Keratinocyte (primary cell): Measurements from ENCODE around the gene WDR7. TPM values are rescaled to one million over a fixed set of nuclear protein-coding genes. Genes with fewer than 3 reads are reported as not detected.

Source experiments
- DNase-seq: peaks from one replicate; pipeline ENCODE4 v3.0.0-alpha.2; 2011; ENCODE audit warnings: low read depth, missing footprints, low spot score
- FAIRE-seq: peaks from 2 replicates; lab custom pipeline; 2011; peaks lifted over from hg19 to GRCh38; lab: Jason Lieb, UNC
- H2AFZ ChIP-seq: 2 replicates; pipeline ENCODE4 v1.6.0; 2012; ENCODE audit warnings: low read length, control low read depth, inconsistent platforms; ENCODE audit not compliant: control insufficient read depth
- H3K27ac ChIP-seq: 2 replicates; pipeline ENCODE4 v1.5.1; 2011; ENCODE audit warnings: low read length; ENCODE audit not compliant: control insufficient read depth, insufficient read depth
- H3K27me3 ChIP-seq: 3 replicates; pipeline ENCODE4 v1.6.0; 2011; ENCODE audit warnings: low read length; ENCODE audit not compliant: control insufficient read depth, insufficient read depth; ENCODE audit errors: extremely low read depth
- H3K36me3 ChIP-seq, 2 experiments: 2 replicates in 1 of 2; 3 replicates in 1 of 2; pipeline ENCODE4 v1.5.1; 2011; ENCODE audit warnings: low read length in 2 of 2, mild to moderate bottlenecking in 1 of 2; ENCODE audit not compliant: control insufficient read depth in 2 of 2, insufficient read depth in 2 of 2; ENCODE audit errors: extremely low read depth in 1 of 2
- H3K4me1 ChIP-seq: 3 replicates; pipeline ENCODE4 v1.5.1; 2011; ENCODE audit warnings: low read length; ENCODE audit not compliant: control insufficient read depth, insufficient read depth; ENCODE audit errors: extremely low read depth
- H3K4me2 ChIP-seq: 3 replicates; pipeline ENCODE4 v1.6.0; 2011; ENCODE audit warnings: low read depth, low read length; ENCODE audit not compliant: control insufficient read depth, insufficient read depth; ENCODE audit errors: extremely low read depth
- H3K4me3 ChIP-seq, 3 experiments: fragments of 200-600 bp in 1 of 3; sonication (generic) in 1 of 3; 2 replicates in 2 of 3; 3 replicates in 1 of 3; pipeline ENCODE4 v1.5.1; 2011 to 2016; ENCODE audit warnings: low read length in 3 of 3, mild to moderate bottlenecking in 3 of 3, control low read depth in 2 of 3, inconsistent platforms in 1 of 3, low read depth in 1 of 3, mixed read lengths in 1 of 3, mixed run types in 1 of 3, moderate library complexity in 1 of 3; ENCODE audit not compliant: control insufficient read depth in 2 of 3, insufficient read depth in 2 of 3; ENCODE audit errors: extremely low read depth in 1 of 3
- H3K79me2 ChIP-seq: 2 replicates; pipeline ENCODE4 v1.6.0; 2012; ENCODE audit warnings: low read length; ENCODE audit not compliant: control insufficient read depth, insufficient read depth
- H3K9ac ChIP-seq: 3 replicates; pipeline ENCODE4 v1.6.0; 2011; ENCODE audit warnings: low read length; ENCODE audit not compliant: control insufficient read depth, insufficient read depth; ENCODE audit errors: extremely low read depth
- H3K9me1 ChIP-seq: 3 replicates; pipeline ENCODE4 v1.6.0; 2011; ENCODE audit warnings: low read length; ENCODE audit not compliant: control insufficient read depth, insufficient read depth; ENCODE audit errors: extremely low read depth
- H3K9me3 ChIP-seq: 2 replicates; pipeline ENCODE4 v1.5.1; 2012; ENCODE audit warnings: low read depth, low read length; ENCODE audit not compliant: control insufficient read depth
- H4K20me1 ChIP-seq: 3 replicates; pipeline ENCODE4 v1.6.0; 2011; ENCODE audit warnings: low read length; ENCODE audit not compliant: control insufficient read depth, insufficient read depth; ENCODE audit errors: extremely low read depth
- EZH2 ChIP-seq: IDR thresholded peaks from one replicate; pipeline ENCODE4 v1.6.1; 2012; ENCODE audit warnings: inconsistent platforms, mild to moderate bottlenecking, low read length, moderate library complexity
- dilution Hi-C: fragments of 300-500 bp; cut with MboI; formaldehyde crosslinking; loops from one replicate; pipeline ENCODE4 v1.7.0; 2020; ENCODE audit warnings: low sequenced_read_pairs; ENCODE audit not compliant: extremely low pct_ligation_motif_present
- polyA plus RNA-seq, 5 experiments: library from polyadenylated mRNA; depleted of rRNA in 3 of 5; stranded (reverse) in 3 of 5; stranded (forward) in 1 of 5; unstranded in 1 of 5; fragments of >200 nt; gene quantifications; 1 replicate in 1 of 5; 2 replicates in 3 of 5; 3 replicates in 1 of 5; pipeline versions ENCODE4 v1.2.1 to v1.2.3, GENCODE V29; 2011 to 2012; ENCODE audit warnings: missing spikeins in 2 of 5, low read depth in 1 of 5, low replicate concordance in 1 of 5
- TF ChIP-seq, protein P1 (sequence below), 3 experiments: IDR thresholded peaks in 1 of 3; conservative IDR thresholded peaks in 1 of 3; optimal IDR thresholded peaks in 1 of 3; 2 replicates in 2 of 3; 3 replicates in 1 of 3; pipeline versions ENCODE3 to v1.5.1; 2011; ENCODE audit warnings: low read length in 3 of 3, mild to moderate bottlenecking in 3 of 3, moderate library complexity in 2 of 3, control low read depth in 1 of 3, inconsistent platforms in 1 of 3; ENCODE audit not compliant: insufficient read depth in 2 of 3; ENCODE audit errors: extremely low read depth in 1 of 3

The WDR7 gene
- polyA plus RNA-seq, 1 donor (not counting 4 experiments of a cell fraction or from before 2014, with no cell fraction given): 6.9 TPM

- no peak for DNase-seq
- no peaks in the 10 kb centered on the region for H3K9me1 ChIP-seq
- H3K9me3 ChIP-seq: no peaks in the 10 kb centered on the region
- TF ChIP-seq EZH2: no peak
- TF ChIP-seq, protein P1, sequence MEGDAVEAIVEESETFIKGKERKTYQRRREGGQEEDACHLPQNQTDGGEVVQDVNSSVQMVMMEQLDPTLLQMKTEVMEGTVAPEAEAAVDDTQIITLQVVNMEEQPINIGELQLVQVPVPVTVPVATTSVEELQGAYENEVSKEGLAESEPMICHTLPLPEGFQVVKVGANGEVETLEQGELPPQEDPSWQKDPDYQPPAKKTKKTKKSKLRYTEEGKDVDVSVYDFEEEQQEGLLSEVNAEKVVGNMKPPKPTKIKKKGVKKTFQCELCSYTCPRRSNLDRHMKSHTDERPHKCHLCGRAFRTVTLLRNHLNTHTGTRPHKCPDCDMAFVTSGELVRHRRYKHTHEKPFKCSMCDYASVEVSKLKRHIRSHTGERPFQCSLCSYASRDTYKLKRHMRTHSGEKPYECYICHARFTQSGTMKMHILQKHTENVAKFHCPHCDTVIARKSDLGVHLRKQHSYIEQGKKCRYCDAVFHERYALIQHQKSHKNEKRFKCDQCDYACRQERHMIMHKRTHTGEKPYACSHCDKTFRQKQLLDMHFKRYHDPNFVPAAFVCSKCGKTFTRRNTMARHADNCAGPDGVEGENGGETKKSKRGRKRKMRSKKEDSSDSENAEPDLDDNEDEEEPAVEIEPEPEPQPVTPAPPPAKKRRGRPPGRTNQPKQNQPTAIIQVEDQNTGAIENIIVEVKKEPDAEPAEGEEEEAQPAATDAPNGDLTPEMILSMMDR (optimal IDR thresholded peaks at IDR 0.05 in 1 of 3, IDR thresholded peaks at IDR 0.05 in 1 of 3, conservative IDR thresholded peaks at IDR 0.05 in 1 of 3; ENCODE audit: extremely low read depth in 1 of 3, insufficient read depth in 2 of 3, low read length in 3 of 3): no peak
- H3K4me2 ChIP-seq: peak overlapping the region; percentile 88
- H4K20me1 ChIP-seq: no peaks in the 10 kb centered on the region
- dilution Hi-C loops: no loop called here
- no peaks in the 10 kb centered on the region for H3K27me3 ChIP-seq
- no peak overlapping the region for H3K27ac ChIP-seq
- no peak overlapping the region for H2AFZ ChIP-seq
- peaks cover 38% of the 10 kb centered on the region for H3K79me2 ChIP-seq
- H3K36me3 ChIP-seq: peaks cover 2 to 7% of the 10 kb centered on the region in 2 experiments
- no peak overlapping the region for H3K4me3 ChIP-seq
- no peak for FAIRE-seq
- no peak overlapping the region for H3K9ac ChIP-seq
- H3K4me1 ChIP-seq: peaks cover 15% of the 10 kb centered on the region
Observed at GRCh38 chr18:56639571-56639970, 11.6 kb upstream of the WDR7 start.

DNA sequence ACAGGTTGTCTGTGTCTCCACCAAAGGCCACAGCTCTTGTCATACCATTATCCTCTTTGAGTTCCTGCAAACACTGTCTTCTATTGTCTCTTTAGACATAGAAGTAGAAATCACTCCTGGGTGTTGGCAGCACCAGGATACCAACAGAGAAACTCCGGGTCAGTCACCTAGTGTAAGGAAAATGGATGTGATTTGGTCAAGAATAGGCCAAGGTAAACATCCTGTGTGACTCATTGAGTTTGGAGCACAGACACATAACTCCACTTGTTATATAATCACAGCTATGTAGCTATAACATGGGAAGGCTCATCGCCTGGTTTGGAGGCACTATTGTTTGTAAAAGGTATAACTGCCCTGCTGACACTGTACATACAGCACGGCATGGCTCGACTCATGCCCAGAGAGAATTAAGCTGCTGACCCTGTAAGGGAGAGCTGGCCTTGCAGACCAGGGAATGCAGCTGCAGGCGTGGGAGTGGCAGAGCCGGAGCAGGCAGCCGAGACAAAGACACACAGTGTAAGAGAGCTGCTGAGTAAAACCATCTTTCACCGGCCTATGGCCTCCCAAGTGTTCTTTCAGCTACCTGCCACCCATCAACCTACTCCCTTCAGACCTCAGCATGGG lies 9.3 kb upstream of the WDR7 start:
- Histone ChIP-seq H3K9me3 (no peaks in the 10 kb centered on the region), H3K4me2 (no peak overlapping the region), H3K79me2 (peaks cover 16% of the 10 kb centered on the region), H4K20me1 (no peaks in the 10 kb centered on the region), H3K27ac (no peak overlapping the region), H3K9me1 (no peaks in the 10 kb centered on the region), H3K36me3 (no peaks in the 10 kb centered on the region), H3K9ac (no peak overlapping the region), H3K27me3 (no peaks in the 10 kb centered on the region), H3K4me3 (no peak overlapping the region), H2AFZ (no peak overlapping the region), H3K4me1 (peaks cover 6% of the 10 kb centered on the region)
- DNase-seq: no peak
- no peak for TF ChIP-seq EZH2
- TF ChIP-seq, protein P1 (optimal IDR thresholded peaks at IDR 0.05 in 1 of 3, IDR thresholded peaks at IDR 0.05 in 1 of 3, conservative IDR thresholded peaks at IDR 0.05 in 1 of 3; ENCODE audit: extremely low read depth in 1 of 3, insufficient read depth in 2 of 3, low read length in 3 of 3): no peak
- dilution Hi-C loops: no loop called here
- FAIRE-seq: no peak
